HG02571 (cell line): ENCODE results near the gene NAV2.

Source experiments
- ATAC-seq: cut with Tn5 transposase; IDR thresholded peaks from one replicate; pipeline ENCODE4 v1.9.1; 2021; ENCODE audit warnings: mild to moderate bottlenecking, moderate library complexity; ENCODE audit not compliant: unreplicated experiment

The NAV2 gene

DNA sequence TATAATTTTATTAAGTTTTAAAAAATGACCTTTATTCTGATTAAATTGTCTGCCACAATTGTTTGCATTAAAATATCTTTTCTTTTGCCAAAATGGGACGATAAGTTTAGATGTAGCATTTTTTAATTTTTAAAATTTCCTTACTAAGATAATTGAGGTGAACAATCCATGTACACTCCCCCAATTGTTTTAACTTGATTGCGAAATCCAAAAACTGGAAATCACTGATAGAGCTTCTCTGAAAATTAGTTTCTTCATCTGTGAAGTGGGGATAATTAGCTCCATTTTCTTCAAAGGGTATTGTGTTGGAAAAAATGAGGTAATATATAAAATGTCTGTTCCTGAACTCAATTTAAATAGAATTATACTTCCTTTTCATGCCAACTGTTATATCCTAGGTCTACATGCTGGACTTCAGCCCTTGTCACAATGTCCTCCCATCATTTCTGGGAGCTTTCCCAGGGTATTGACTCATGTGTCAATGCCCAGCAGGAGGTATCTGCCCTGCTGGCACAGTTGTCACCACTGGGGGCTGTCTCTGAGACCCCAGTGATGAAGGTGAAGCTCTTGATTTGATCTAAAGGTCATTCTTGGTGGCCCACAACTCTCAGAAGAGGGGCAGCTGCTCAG, 28.7 kb upstream of the NAV2 start:
- no peak for ATAC-seq

GRCh38 chr11:19686234-19686633, 26.4 kb upstream of the NAV2 start:
- no peak for ATAC-seq

DNA sequence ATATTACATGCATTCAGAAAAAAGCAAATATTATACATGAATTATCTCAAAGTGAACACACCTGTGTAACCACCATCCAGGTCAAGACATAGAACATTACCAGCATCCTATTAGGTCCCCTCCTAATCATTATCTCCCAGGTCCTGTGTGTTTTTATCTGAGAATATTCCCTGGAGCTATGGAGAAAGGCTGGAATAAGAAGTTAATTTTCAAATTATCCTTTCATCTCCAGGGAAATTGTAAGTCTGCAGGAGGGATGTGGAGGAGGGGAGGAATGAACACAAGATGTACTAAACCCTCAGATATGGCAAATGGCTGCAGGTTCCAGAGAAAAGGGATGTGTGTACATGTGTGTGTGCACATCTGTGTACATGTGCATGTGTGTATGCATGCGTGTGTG, 25.2 kb upstream of the NAV2 start:
- ATAC-seq, result no peak

- ATAC-seq, result no peak
Observed at GRCh38 chr11:19689281-19690000, 23.2 kb upstream of the NAV2 start.

DNA sequence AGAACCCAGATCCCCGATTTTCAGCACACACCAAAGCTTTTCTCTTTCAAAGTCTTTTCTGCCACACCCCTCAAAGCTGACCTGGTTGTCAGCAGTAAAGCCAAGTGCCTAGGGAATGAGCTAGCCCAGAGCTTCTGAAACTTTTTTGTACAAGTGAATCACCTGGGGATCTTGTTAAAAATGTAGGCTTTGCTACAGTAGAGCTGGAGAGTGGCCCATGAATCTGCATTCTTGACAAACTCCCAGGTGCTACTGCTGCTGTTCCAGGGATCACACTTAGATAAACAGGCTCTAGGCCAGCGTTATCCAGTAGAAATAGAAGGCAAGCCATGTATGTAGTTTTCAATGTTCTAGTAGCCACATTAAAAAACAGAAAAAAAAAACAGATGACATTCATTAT, 21.8 kb upstream of the NAV2 start:
- no peak for ATAC-seq

GRCh38 chr11:19691815-19692500, 20.7 kb upstream of the NAV2 start:
- ATAC-seq, result no peak

GRCh38 chr11:19693146-19693545, 19.5 kb upstream of the NAV2 start:
- ATAC-seq, result no peak

DNA sequence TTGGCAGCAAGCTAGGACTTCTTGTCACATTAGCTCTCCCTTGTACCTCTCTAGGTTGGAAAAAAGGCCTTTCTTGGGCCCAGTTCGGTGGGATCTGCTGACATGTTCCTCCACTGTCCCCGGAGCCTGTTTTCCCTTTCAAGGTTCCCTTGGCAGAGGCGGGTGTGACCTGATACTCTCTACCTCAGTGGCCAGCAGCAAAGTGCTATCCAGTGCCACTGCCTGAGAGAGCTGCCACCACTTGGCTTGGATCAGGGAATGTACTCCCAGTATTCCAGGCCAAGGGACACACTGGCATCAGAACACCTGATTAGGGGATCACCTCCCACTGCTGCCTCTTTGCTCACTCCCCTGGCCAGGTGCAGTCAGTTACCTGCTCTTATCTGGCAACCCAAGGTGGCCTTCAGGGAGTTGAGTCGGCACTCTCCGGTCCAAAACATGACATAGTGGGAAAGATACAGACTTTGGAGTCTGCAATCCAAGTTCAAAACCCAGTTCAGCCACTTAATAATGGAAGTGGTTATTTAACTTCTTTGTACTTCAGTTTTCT, 17.8 kb upstream of the NAV2 start:
- ATAC-seq, result no peak

DNA sequence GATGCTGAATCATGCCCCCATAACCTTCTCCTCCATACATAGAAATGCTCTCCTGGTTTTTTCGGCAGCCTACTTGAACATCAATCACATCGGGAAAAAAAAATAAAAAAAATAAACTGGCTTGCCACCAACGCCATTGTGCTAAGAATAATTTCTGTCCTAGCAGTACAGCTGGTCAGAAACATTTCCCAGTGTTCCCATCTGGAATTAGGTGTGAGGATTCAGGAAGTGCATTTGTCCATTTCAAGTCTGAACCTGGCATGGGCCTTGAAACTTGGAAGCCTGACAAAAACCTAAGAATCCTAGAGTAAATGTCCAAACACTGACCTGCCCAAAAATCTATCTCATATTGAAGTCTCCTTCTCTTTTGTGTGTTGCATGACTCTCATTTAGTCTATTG, 16.6 kb upstream of the NAV2 start:
- no peak for ATAC-seq

DNA sequence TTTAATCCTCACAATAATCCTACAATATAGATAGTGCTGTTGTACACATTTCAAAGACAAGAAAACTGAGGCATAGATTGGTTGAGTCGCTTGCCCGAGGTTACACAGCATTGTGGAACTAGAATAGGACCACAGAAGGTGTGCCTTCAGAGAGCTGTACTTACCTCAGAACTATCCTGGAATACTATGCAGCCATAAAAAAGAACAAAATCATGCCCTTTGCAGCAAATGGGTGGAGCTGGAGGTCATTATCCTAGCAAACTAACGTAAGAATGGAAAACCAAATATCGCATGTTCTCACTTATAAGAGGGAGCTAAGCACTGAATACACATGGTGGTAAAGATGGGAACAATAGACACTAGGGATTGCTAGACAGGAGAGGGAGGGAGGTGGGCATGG, 15.7 kb upstream of the NAV2 start:
- ATAC-seq, result no peak

GRCh38 chr11:19697721-19698121, 14.9 kb upstream of the NAV2 start:
- ATAC-seq, result no peak

DNA sequence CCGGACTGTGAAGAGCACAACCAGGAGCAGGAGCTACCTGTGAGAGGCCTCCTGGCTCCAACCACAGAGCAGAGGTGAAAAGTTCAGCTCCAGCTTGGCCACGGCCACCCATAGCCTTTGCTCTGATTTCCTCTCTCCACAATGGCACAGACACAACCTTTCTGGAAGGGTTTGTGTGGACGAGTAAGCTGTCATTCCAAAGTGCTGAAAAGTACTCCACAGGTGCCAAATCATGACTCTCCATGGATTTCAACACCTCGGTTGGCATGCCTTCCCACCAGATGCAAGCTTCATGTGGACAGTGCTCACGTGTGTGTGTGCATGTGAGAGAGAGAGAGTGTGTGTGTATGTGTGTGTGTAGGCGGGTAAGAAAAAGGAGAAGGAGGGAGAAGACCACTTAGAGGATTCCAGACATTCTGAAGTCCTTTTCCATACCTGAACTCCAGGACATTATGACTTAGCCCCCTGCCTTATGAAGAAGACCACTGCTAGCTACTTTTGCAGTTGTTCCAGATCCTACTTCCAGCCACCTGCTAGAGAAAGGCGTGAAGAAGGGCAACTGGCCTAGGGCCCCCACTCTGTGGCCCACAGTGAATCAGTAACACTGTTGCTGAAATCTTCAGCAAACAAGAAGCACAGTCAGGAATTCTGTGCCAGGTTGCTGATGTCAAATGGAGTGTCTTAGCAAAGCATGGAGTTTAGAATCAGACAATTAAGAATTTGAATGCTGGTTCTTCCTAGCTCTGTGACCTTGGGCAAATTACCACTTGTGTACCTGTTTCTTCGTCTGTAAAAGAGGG, 13.9 kb upstream of the NAV2 start:
- ATAC-seq, result no peak

GRCh38 chr11:19701421-19701820, 11.2 kb upstream of the NAV2 start:
- no peak for ATAC-seq

DNA sequence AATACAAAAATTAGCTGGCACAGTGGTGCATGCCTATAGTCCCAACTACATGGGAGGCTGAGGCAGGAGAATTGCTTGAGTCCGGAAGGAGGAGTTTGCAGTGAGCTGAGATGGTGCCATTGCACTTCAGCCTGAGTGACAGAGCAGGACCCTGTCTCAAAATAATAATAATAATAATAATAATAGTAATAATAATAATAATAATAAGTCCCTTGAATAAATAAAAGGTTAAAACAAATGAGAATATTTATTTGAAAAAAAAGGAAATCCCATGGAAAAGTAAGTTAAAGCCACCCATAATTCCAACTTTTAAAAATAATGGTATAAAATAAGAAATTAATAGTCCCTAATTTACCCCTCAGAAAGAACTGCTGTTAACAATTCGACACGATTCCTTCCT, 10.0 kb upstream of the NAV2 start:
- no peak for ATAC-seq

DNA sequence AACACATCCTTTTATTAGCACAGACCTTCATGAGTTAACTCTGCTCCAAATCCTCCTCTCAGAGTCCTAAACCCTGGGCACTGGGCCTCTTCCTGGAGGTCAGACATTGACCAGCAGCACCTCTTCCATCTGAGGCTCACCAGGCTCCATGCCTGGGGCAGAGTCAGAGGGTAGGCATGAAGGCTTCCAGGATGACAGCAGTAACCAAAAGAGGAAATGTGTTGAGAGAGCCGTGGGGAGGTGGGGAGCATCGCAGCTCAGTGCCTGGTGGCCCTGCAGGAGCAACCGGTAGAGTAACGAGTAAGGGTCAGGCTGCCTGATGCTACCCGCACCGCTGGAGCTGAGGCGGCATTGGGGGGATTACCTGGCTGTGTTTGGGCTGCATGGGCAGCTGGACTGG, 9.4 kb upstream of the NAV2 start:
- no peak for ATAC-seq

- no peak for ATAC-seq
Observed at GRCh38 chr11:19704213-19704612, 8.4 kb upstream of the NAV2 start.

- ATAC-seq, result no peak
Observed at GRCh38 chr11:19705936-19706335, 6.7 kb upstream of the NAV2 start.

DNA sequence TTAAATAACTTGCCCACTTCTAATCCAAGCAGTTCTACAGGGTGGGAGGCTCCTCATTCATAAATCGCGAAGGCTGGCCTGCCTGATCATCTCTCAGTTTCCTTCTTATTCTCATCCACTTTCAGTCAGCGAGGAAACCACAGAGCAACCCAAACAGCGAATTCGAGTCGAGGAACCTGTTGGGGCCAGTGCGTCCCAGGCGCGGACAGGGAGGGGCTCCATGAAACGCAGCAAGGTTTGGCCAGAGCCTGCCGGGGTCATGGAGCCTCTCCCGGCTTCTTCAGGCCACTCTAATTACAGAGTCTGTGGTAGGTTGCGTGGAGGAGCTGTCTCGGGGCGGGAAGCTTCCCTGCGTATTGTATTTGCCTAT, 741 bp upstream of the NAV2 start:
- ATAC-seq, result no peak

GRCh38 chr11:19713196-19714021, 772 bp downstream of the NAV2 start:
- ATAC-seq, result peak; percentile 6

- no peak for ATAC-seq
Observed at GRCh38 chr11:19714022-19714386, 1.4 kb downstream of the NAV2 start.
